Measurements from ENCODE around the gene ST8SIA4.

ST8SIA4 gene

DNA sequence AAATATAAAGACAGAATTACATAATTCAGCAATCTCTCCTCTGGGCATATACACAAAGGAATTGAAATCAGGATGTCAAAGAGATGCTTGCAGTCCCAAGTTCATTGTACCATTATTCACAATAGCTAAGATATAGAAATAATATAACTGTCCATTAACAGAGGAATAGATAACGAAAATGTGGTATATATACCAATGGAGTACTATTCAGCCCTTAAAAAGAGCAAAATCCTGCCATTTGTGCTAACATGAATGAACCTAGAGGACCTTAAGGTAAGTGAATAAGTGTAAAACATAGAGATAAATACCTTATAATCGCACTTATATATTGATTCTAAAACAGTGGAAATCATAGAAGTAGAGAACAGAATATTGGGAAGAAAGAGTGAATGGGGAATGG is 7.0 kb downstream of the ST8SIA4 start:
- Histone ChIP-seq H3K36me3 (ENCODE audit: control insufficient read depth in 1 of 2, insufficient read depth in 2 of 2, low read length in 2 of 2) (no peaks in the 10 kb centered on the region), H3K18ac (ENCODE audit: low read length) (no peak overlapping the region), H3K14ac (ENCODE audit: low read length) (no peak overlapping the region), H3K9ac (ENCODE audit: low read length) (no peak overlapping the region), H2AK5ac (ENCODE audit: low read length) (no peak overlapping the region), H3K79me2 (ENCODE audit: control insufficient read depth, insufficient read depth, low read length, poor library complexity) (no peaks in the 10 kb centered on the region), H2BK5ac (ENCODE audit: low read depth, low read length, poor library complexity) (no peak overlapping the region), H4K12ac (ENCODE audit: low read depth, low read length) (no peak overlapping the region), H2BK12ac (ENCODE audit: low read length) (no peak overlapping the region), H2AFZ (ENCODE audit: insufficient read depth, low read length, poor library complexity) (no peak overlapping the region), H3K23ac (ENCODE audit: low read length) (no peak overlapping the region), H3K79me1 (ENCODE audit: low read length) (peaks cover 3% of the 10 kb centered on the region), H3K27ac (ENCODE audit: low read depth, low read length) (no peak overlapping the region), H3K4me2 (ENCODE audit: low read length) (no peak overlapping the region), H4K8ac (ENCODE audit: low read depth, low read length) (no peak overlapping the region), H3K4me1 (ENCODE audit: control insufficient read depth in 1 of 2, insufficient read depth in 2 of 2, low read length in 2 of 2) (peaks cover 3% of the 10 kb centered on the region in 2 experiments), H3K27me3 (ENCODE audit: insufficient read depth, low read length) (peaks cover 4% of the 10 kb centered on the region), H2BK120ac (ENCODE audit: insufficient read depth, low read length, poor library complexity) (no peak overlapping the region), H3K4ac (ENCODE audit: low read depth, low read length) (no peak overlapping the region), H3K9me3 (ENCODE audit: insufficient read depth, low read depth, low read length) (no peaks in the 10 kb centered on the region), H4K91ac (ENCODE audit: low read depth, low read length) (no peak overlapping the region), H3K4me3 (ENCODE audit: low read depth, low read length) (no peak overlapping the region)
- no peak for DNase-seq
- WGBS (ENCODE audit: extremely low coverage, insufficient coverage, insufficient read length): no CpG with 5 or more reads among the region's 2 CpGs

DNA sequence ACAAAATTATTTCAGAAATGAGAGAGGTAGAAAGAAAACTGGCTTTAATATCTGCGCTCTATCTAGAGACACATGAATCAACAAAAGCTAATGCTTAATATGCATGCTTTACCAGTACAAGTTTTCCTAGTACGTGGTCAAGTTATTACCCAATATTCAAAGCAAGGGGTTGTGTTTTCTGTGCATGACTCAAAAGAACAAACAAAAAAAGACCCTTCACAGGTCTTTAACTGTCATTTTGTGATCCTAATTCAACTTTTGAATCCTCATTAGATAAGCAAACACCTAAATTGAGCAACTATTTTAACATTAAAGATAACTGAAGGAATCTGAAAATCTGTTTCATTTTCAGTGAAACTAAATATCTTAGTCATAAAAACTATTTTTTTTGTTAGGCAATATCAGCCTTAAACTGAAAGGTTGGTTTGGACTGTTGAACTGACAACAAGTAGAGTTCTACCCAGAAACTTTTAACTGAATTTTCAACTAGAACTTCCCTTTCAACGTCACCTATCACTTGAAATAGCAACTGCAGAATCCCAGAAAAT is 12.5 kb downstream of the ST8SIA4 start:
- H4K12ac ChIP-seq (ENCODE audit: low read depth, low read length): no peak overlapping the region
- H2BK5ac ChIP-seq (ENCODE audit: low read depth, low read length, poor library complexity): no peak overlapping the region
- H2BK12ac ChIP-seq (ENCODE audit: low read length): no peak overlapping the region
- H4K91ac ChIP-seq (ENCODE audit: low read depth, low read length): no peak overlapping the region
- no peak overlapping the region for H3K4me3 ChIP-seq (ENCODE audit: low read depth, low read length)
- no peaks in the 10 kb centered on the region for H3K27me3 ChIP-seq (ENCODE audit: insufficient read depth, low read length)
- peak in 1 of 2 donors; percentile 70 for DNase-seq
- H3K14ac ChIP-seq (ENCODE audit: low read length): no peak overlapping the region
- no peak overlapping the region for H3K18ac ChIP-seq (ENCODE audit: low read length)
- no peak overlapping the region for H3K9ac ChIP-seq (ENCODE audit: low read length)
- H2AFZ ChIP-seq (ENCODE audit: insufficient read depth, low read length, poor library complexity): no peak overlapping the region
- WGBS (ENCODE audit: extremely low coverage, insufficient coverage, insufficient read length): no CpG with 5 or more reads among the region's 3 CpGs
- H3K27ac ChIP-seq (ENCODE audit: low read depth, low read length): no peak overlapping the region
- no peak overlapping the region for H3K23ac ChIP-seq (ENCODE audit: low read length)
- no peak overlapping the region for H2BK120ac ChIP-seq (ENCODE audit: insufficient read depth, low read length, poor library complexity)
- H2AK5ac ChIP-seq (ENCODE audit: low read length): no peak overlapping the region
- H3K4me2 ChIP-seq (ENCODE audit: low read length): no peak overlapping the region
- H3K79me2 ChIP-seq (ENCODE audit: control insufficient read depth, insufficient read depth, low read length, poor library complexity): no peaks in the 10 kb centered on the region
- H3K4me1 ChIP-seq (ENCODE audit: control insufficient read depth in 1 of 2, insufficient read depth in 2 of 2, low read length in 2 of 2): no peaks in the 10 kb centered on the region
- no peak overlapping the region for H3K4ac ChIP-seq (ENCODE audit: low read depth, low read length)
- H3K36me3 ChIP-seq (ENCODE audit: control insufficient read depth in 1 of 2, insufficient read depth in 2 of 2, low read length in 2 of 2): no peaks in the 10 kb centered on the region
- H3K79me1 ChIP-seq (ENCODE audit: low read length): no peaks in the 10 kb centered on the region
- no peak overlapping the region for H4K8ac ChIP-seq (ENCODE audit: low read depth, low read length)
- H3K9me3 ChIP-seq (ENCODE audit: insufficient read depth, low read depth, low read length): no peaks in the 10 kb centered on the region

GRCh38 chr5:100889896-100890295 is 13.2 kb downstream of the ST8SIA4 start:
- Histone ChIP-seq H3K36me3 (ENCODE audit: control insufficient read depth in 1 of 2, insufficient read depth in 2 of 2, low read length in 2 of 2) (no peaks in the 10 kb centered on the region), H2BK120ac (ENCODE audit: insufficient read depth, low read length, poor library complexity) (no peak overlapping the region), H3K27me3 (ENCODE audit: insufficient read depth, low read length) (no peaks in the 10 kb centered on the region), H3K23ac (ENCODE audit: low read length) (no peak overlapping the region), H3K79me1 (ENCODE audit: low read length) (no peaks in the 10 kb centered on the region), H4K91ac (ENCODE audit: low read depth, low read length) (no peak overlapping the region), H3K14ac (ENCODE audit: low read length) (no peak overlapping the region), H2BK12ac (ENCODE audit: low read length) (no peak overlapping the region), H3K18ac (ENCODE audit: low read length) (no peak overlapping the region), H2AK5ac (ENCODE audit: low read length) (no peak overlapping the region), H4K12ac (ENCODE audit: low read depth, low read length) (no peak overlapping the region), H3K9me3 (ENCODE audit: insufficient read depth, low read depth, low read length) (no peaks in the 10 kb centered on the region), H3K4me1 (ENCODE audit: control insufficient read depth in 1 of 2, insufficient read depth in 2 of 2, low read length in 2 of 2) (no peaks in the 10 kb centered on the region), H3K79me2 (ENCODE audit: control insufficient read depth, insufficient read depth, low read length, poor library complexity) (no peaks in the 10 kb centered on the region), H3K9ac (ENCODE audit: low read length) (no peak overlapping the region), H2AFZ (ENCODE audit: insufficient read depth, low read length, poor library complexity) (no peak overlapping the region), H3K4ac (ENCODE audit: low read depth, low read length) (no peak overlapping the region), H3K4me2 (ENCODE audit: low read length) (no peak overlapping the region), H2BK5ac (ENCODE audit: low read depth, low read length, poor library complexity) (no peak overlapping the region), H4K8ac (ENCODE audit: low read depth, low read length) (no peak overlapping the region), H3K4me3 (ENCODE audit: low read depth, low read length) (no peak overlapping the region), H3K27ac (ENCODE audit: low read depth, low read length) (no peak overlapping the region)
- DNase-seq: peak in 1 of 2 donors; percentile 5
- WGBS (ENCODE audit: extremely low coverage, insufficient coverage, insufficient read length): no CpG with 5 or more reads among the region's 3 CpGs

DNA sequence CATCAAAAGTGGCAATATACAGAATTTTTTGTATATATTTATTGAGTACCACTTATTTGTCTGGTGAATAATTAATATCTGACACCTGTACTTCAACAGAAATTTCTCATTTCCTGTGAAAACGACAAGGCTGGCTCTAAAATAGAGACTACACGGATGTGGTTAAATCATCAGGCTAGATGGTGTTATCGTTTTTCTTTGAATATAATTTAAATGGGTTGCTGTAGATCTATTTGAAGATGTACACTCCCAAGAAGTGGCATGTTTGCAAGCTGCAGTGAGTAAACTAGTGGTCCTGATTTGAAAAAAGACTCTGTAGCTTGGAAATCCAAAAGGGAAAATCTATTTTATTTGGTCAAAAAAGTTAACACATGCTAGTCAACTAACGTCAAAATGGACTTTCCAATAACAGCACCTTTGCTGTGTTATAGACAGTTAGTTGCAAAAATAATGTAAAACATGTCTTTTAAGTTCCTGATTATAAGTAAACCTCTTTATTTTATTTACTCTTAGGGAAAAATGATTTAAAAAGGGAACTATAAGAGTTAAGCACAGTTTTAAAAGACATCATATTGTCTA is 13.8 kb downstream of the ST8SIA4 start:
- no peak overlapping the region for H3K27ac ChIP-seq (ENCODE audit: low read depth, low read length)
- H3K4me3 ChIP-seq (ENCODE audit: low read depth, low read length): no peak overlapping the region
- no peak overlapping the region for H3K4ac ChIP-seq (ENCODE audit: low read depth, low read length)
- H3K27me3 ChIP-seq (ENCODE audit: insufficient read depth, low read length): no peaks in the 10 kb centered on the region
- no peak overlapping the region for H3K18ac ChIP-seq (ENCODE audit: low read length)
- H3K79me1 ChIP-seq (ENCODE audit: low read length): no peaks in the 10 kb centered on the region
- no peak overlapping the region for H3K14ac ChIP-seq (ENCODE audit: low read length)
- no peak overlapping the region for H4K12ac ChIP-seq (ENCODE audit: low read depth, low read length)
- H3K36me3 ChIP-seq (ENCODE audit: control insufficient read depth in 1 of 2, insufficient read depth in 2 of 2, low read length in 2 of 2): no peaks in the 10 kb centered on the region
- no CpG with 5 or more reads among the region's 4 CpGs for WGBS (ENCODE audit: extremely low coverage, insufficient coverage, insufficient read length)
- no peak overlapping the region for H2AK5ac ChIP-seq (ENCODE audit: low read length)
- no peak overlapping the region for H2BK5ac ChIP-seq (ENCODE audit: low read depth, low read length, poor library complexity)
- H3K9me3 ChIP-seq (ENCODE audit: insufficient read depth, low read depth, low read length): no peaks in the 10 kb centered on the region
- no peak overlapping the region for H2BK12ac ChIP-seq (ENCODE audit: low read length)
- no peaks in the 10 kb centered on the region for H3K79me2 ChIP-seq (ENCODE audit: control insufficient read depth, insufficient read depth, low read length, poor library complexity)
- H2AFZ ChIP-seq (ENCODE audit: insufficient read depth, low read length, poor library complexity): no peak overlapping the region
- no peak overlapping the region for H4K91ac ChIP-seq (ENCODE audit: low read depth, low read length)
- H3K9ac ChIP-seq (ENCODE audit: low read length): no peak overlapping the region
- H3K4me1 ChIP-seq (ENCODE audit: control insufficient read depth in 1 of 2, insufficient read depth in 2 of 2, low read length in 2 of 2): no peaks in the 10 kb centered on the region
- H3K4me2 ChIP-seq (ENCODE audit: low read length): no peak overlapping the region
- H2BK120ac ChIP-seq (ENCODE audit: insufficient read depth, low read length, poor library complexity): no peak overlapping the region
- H4K8ac ChIP-seq (ENCODE audit: low read depth, low read length): no peak overlapping the region
- DNase-seq: no peak
- H3K23ac ChIP-seq (ENCODE audit: low read length): no peak overlapping the region

All from trophoblast cell (in vitro differentiated cells and primary cell).